Heart right ventricle (tissue), 16 donors: Measurements from ENCODE around the gene BICDL1. TPM values are rescaled to one million over a fixed set of nuclear protein-coding genes. Genes with fewer than 3 reads are reported as not detected.

ENCODE experiments used
- ATAC-seq, 8 donors: fragments of 200-7000 bp; cut with Tn5 transposase; one replicate each; pipeline ENCODE4 v1.9.1; 2020; ENCODE audit warnings: mild to moderate bottlenecking in 8 of 8, moderate library complexity in 8 of 8, moderate number of reproducible peaks in 1 of 8
- DNase-seq, 2 donors: peaks; one replicate each; pipeline ENCODE4 v3.0.0-alpha.2; 2020
- H3K27ac ChIP-seq, 10 donors: fragments of 200-600 bp; sonication (generic) in 2 of 10; one replicate each; pipeline versions ENCODE4 v1.5.0 to v1.8.0; 2020 to 2022; ENCODE audit warnings: mild to moderate bottlenecking in 3 of 10
- H3K27me3 ChIP-seq, 7 donors: fragments of 200-600 bp; one replicate each; pipeline ENCODE4 v1.8.0; 2021 to 2022; ENCODE audit warnings: mild to moderate bottlenecking in 2 of 7
- H3K36me3 ChIP-seq, 9 donors: fragments of 200-600 bp; sonication (generic) in 1 of 9; one replicate each; pipeline versions ENCODE4 v1.5.0 to v1.8.0; 2020 to 2022; ENCODE audit warnings: mild to moderate bottlenecking in 2 of 9
- H3K4me1 ChIP-seq, 9 donors: fragments of 200-600 bp; sonication (generic) in 1 of 9; one replicate each; pipeline versions ENCODE4 v1.5.0 to v1.8.0; 2020 to 2022; ENCODE audit warnings: mild to moderate bottlenecking in 4 of 9
- H3K4me3 ChIP-seq, 10 donors: fragments of 200-600 bp; sonication (generic) in 2 of 10; one replicate each; pipeline versions ENCODE4 v1.5.0 to v1.8.0; 2020 to 2022; ENCODE audit warnings: mild to moderate bottlenecking in 7 of 10, moderate library complexity in 2 of 10
- H3K9me3 ChIP-seq, 11 donors: fragments of 200-600 bp in 10 of 11; sonication (generic) in 2 of 11; one replicate each; pipeline versions ENCODE4 v1.5.0 to v1.8.0; 2013 to 2022; ENCODE audit warnings: mild to moderate bottlenecking in 2 of 11, control low read depth in 1 of 11, moderate library complexity in 1 of 11
- CTCF ChIP-seq, 9 donors: fragments of 200-600 bp; sonication (generic) in 2 of 9; IDR thresholded peaks; one replicate each; pipeline versions ENCODE4 v1.5.0 to v1.8.0; 2021 to 2022; ENCODE audit warnings: antibody characterized with exemption in 9 of 9, mild to moderate bottlenecking in 5 of 9, moderate library complexity in 1 of 9
- WGBS, 2 donors: extraction: QIAGEN DNeasy Blood & Tissue Kit; methylation state at CpG; one replicate each; pipeline ENCODE4 v1.1.7; 2013; ENCODE audit warnings: inconsistent platforms in 1 of 2; 5-methylcytosine and 5-hydroxymethylcytosine counted together
- intact Hi-C, 10 donors: fragments of 100-400 bp; cut with DNase I; formaldehyde crosslinking; loops; one replicate each; pipeline versions ENCODE4 v1.11.1 to v1.14.2; 2022
- polyA plus RNA-seq, 2 donors: library from polyadenylated mRNA; stranded (reverse); fragments of 200-250 nt; gene quantifications; one replicate each; pipeline ENCODE4 v1.2.3, GENCODE V29; 2013
- total RNA-seq, 10 donors: library from RNA; stranded (reverse); fragmentation: NEBNext Ultra II Directional in 3 of 10; extraction: Animal tissue kit (Norgen Biotek cat#: 25700) in 3 of 10; gene quantifications; one replicate each; pipeline versions ENCODE4 v1.2.1 to v1.2.4, GENCODE V29; 2021 to 2023
- donor health status: Arrhythmogenic right ventricular cardiomyopathy.
- donor health status: ischemic (EF 13 %, LVEDD 7.1; RV severe dilation, severe dysfunction).
- donor health status: healthy with polysubstance abuse.
- donor health status: DM: no; HTN: yes; CAD: no.
- donor health status: DM: no; HTN: no; CAD: no.
- donor health status: ischemic (EF 25% LVEDD 6.9; RV normal size, moderate dysfunction).
- donor health status: ischemic (EF 25% LVEDD 5.7; RV mildly dilated, moderate dysfunction).
- donor health status: healthy.
- donor health status: DM: yes; HTN: yes; CAD: no.
- donor health status: Ischemic cardiomyopathy.
- donor health status: ischemic (EF 35%, LVEDD 5.7; RV mildly dilated, moderate dysfunction).
- donor health status: nonischemic (EF 11% LVEDD 7.7; RV severe dilation, severe dysfunction).
- donor health status: DM: yes; HTN: yes; CAD: no.
- donor health status: PGD.
- donor health status: ischemic (EF 29% LVEDD 5.4; RV normal size, mild dysfunction).
- donor health status: nonischemic (EF 23%, LVEDD 6.1; RV moderate dilation, normal function).

The BICDL1 gene
- total and polyA plus RNA-seq, 12 donors: 0.10 to 1.5 (median 0.34) TPM; not detected in 2

DNA sequence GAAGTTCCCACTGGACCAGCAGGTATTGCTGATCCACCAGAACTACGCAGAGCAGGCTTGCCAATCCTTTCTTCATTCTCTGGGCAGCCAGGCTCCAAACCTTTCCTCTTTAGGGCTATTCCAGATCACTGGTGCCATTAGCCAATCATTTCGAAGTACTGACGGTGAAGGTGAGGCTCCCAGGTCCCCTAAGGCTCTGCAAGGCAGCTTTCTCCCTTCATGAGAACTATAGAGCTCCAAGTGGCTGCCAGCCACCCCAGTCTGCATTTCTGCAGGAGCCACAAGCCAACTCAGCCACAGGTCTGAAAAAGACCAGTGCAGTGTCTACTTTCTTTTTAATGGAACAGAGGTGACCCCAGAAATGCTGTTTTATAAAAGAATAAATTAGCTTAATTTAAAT, 78.9 kb downstream of the BICDL1 start:
- Histone ChIP-seq H3K27ac (no peak overlapping the region), H3K36me3 (no peaks in the 10 kb centered on the region), H3K4me3 (no peak overlapping the region), H3K9me3 (no peaks in the 10 kb centered on the region), H3K27me3 (peaks cover 0 to 11% (median 0%) of the 10 kb centered on the region in 7 donors), H3K4me1 (peaks cover 0 to 27% (median 4%) of the 10 kb centered on the region in 9 donors)
- DNase-seq (no peak), ATAC-seq (peak in 2 of 8 donors; percentile 13 to 18)
- intact Hi-C loops: no loop called here
- no peak for TF ChIP-seq CTCF (IDR thresholded peaks at IDR 0.05)
- 73 to 76% methylated on average over 3 of the region's 3 CpGs for WGBS, 2 donors

- no peak for ATAC-seq
- intact Hi-C loops: no loop called here
Measured at GRCh38 chr12:120069278-120069677, 80.2 kb downstream of the BICDL1 start.

GRCh38 chr12:120071493-120072020, 82.5 kb downstream of the BICDL1 start:
- ATAC-seq (no peak), DNase-seq (no peak)
- TF ChIP-seq CTCF (IDR thresholded peaks at IDR 0.05): no peak
- 90 to 95% methylated on average over 6 of the region's 6 CpGs for WGBS, 2 donors
- Histone ChIP-seq H3K27ac (no peak overlapping the region), H3K4me3 (no peak overlapping the region), H3K9me3 (no peaks in the 10 kb centered on the region), H3K4me1 (peaks cover 0 to 11% (median 0%) of the 10 kb centered on the region in 9 donors), H3K36me3 (no peaks in the 10 kb centered on the region), H3K27me3 (peaks cover 0 to 10% (median 0%) of the 10 kb centered on the region in 7 donors)
- intact Hi-C loops: no loop called here

More at GRCh38 chr12:120069278-120069677, 80.2 kb downstream of the BICDL1 start:
- Histone ChIP-seq H3K9me3 (no peaks in the 10 kb centered on the region), H3K27me3 (peaks cover 0 to 5% (median 0%) of the 10 kb centered on the region in 7 donors), H3K36me3 (no peaks in the 10 kb centered on the region), H3K4me3 (no peak overlapping the region), H3K4me1 (peaks cover 0 to 24% (median under 1%) of the 10 kb centered on the region in 9 donors), H3K27ac (no peak overlapping the region)
- no peak for TF ChIP-seq CTCF (IDR thresholded peaks at IDR 0.05)
- no peak for DNase-seq
- 74 to 80% methylated on average over 5 of the region's 5 CpGs for WGBS, 2 donors

GRCh38 chr12:120072472-120073249, 83.6 kb downstream of the BICDL1 start:
- H3K4me3 ChIP-seq: no peak overlapping the region
- no peak for TF ChIP-seq CTCF (IDR thresholded peaks at IDR 0.05)
- no peaks in the 10 kb centered on the region for H3K36me3 ChIP-seq
- H3K9me3 ChIP-seq: no peaks in the 10 kb centered on the region
- intact Hi-C loops: no loop called here
- no peak overlapping the region for H3K27ac ChIP-seq
- peak in 1 of 8 donors; percentile 71 for ATAC-seq
- H3K4me1 ChIP-seq: peaks cover 0 to 11% (median 0%) of the 10 kb centered on the region in 9 donors
- DNase-seq: no peak
- 77 to 78% methylated on average over 18 of the region's 18 CpGs for WGBS, 2 donors
- peaks cover 0 to 10% (median 0%) of the 10 kb centered on the region in 7 donors for H3K27me3 ChIP-seq
